DND-41 (cell line): ENCODE measurements around the gene NHEJ1.

Experiments used
- CTCF ChIP-seq: IDR thresholded peaks from 2 replicates; pipeline ENCODE4 v1.5.1; 2012; ENCODE audit warnings: borderline replicate concordance, low read length, moderate library complexity, mild to moderate bottlenecking; ENCODE audit not compliant: poor library complexity, severe bottlenecking; ENCODE audit errors: extremely low read depth
- EZH2 ChIP-seq: IDR thresholded peaks from 3 replicates; pipeline ENCODE4 v1.6.1; 2012; ENCODE audit warnings: borderline replicate concordance, low read depth, mild to moderate bottlenecking, moderate library complexity, low read length, inconsistent platforms; ENCODE audit not compliant: severe bottlenecking

- no peak for TF ChIP-seq CTCF
- no peak for TF ChIP-seq EZH2
These were observed 128.4 kb downstream of the NHEJ1 start for GRCh38 chr2:219032051-219032745.
